NCI-H2227 treated with DMSO at 0.1 percent for 48 hours (cell line): ENCODE results near the gene CRB3.
"Not testable (repeated sequence)": the region's sequence is repeated elsewhere in the genome, so short reads cannot be mapped to it uniquely, and the experiment has no call there.

Experiments used
- DNase-seq: peaks from one replicate; lab custom pipeline; 2025; lab: John Stamatoyannopoulos, UW

Gene CRB3

DNA sequence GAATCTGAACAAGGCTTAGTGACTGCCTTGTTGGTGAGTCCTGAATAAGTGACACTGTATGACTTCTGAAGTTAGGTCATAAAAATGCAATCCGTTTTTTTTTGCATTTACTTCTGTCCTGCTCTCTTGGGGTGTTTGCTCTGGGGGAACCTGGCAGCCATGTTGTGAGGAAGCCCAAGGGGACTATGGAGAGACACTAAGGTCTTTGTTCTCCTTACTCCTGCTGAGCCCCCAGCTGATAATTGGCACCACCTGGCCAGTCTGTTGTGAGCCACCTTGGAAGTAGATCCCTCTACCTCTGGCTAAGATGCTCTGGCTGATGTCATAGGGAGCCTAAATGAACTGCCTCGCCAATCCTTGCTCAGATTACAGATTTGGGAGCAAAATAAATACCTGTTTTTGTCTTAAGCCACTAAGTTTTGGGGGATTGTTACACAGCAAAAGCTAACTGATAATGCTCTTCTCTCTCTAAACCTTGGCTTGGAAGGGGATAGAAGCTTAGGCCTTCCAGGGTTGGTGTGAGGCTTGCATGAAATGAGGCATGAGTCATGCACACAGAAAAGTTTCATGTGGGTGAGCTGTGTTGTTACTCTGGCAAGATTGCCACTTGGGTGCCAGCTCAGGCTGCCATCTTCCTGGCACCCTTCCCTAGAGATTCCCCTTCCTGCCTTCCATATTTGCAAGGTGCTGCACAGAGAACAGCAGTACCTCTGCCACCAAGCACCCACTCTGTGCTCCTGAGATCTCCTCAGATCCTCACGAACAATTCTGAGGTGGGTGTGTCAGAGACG is 27.9 kb downstream of the CRB3 start:
- no peak for DNase-seq

DNA sequence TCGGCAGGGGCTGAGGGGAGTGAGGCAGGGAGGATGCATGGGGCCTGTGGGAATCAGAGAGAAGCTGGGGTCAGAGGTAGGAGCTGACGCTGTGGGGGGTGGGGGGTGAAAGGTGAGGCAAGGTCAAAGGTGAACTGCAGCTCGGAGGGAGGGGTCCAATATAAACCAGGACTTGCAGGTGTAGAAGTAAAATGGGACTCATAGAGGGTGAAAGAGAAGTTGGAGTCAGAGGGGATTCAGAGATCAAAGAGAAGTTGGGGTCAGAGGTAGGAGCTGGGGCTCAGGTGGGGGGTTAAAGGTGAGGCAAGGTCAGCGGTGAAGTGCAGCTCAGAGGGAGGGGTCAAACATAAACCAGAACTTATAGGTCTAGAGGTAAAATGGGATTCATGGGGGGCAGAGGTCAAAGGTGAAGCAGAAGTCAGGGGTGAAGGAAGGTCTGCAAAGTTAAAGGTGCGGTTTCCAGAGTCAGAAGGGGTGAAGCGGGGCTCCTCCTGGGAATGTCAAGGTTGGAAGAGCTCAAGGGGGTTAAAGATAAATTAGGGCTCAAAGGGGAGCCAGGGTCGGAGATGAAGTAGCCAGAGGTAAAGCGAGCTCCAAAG is 30.5 kb downstream of the CRB3 start:
- DNase-seq = no peak

DNA sequence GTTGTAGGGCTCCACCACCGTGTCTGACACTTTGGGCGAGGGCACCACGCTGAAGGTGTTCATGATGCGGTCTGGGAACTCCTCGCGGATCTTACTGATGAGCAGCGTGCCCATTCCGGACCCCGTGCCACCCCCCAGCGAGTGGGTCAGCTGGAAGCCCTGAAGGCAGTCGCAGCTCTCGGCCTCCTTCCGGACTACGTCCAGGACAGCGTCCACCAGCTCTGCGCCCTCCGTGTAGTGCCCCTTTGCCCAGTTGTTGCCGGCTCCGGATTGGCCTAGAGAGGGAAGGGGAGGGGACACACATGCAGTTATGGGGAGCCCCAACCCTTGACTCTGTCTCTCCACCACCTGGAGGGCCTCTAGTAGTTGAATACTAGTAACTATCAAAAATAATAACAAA is 31.9 kb downstream of the CRB3 start:
- DNase-seq = no peak

DNA sequence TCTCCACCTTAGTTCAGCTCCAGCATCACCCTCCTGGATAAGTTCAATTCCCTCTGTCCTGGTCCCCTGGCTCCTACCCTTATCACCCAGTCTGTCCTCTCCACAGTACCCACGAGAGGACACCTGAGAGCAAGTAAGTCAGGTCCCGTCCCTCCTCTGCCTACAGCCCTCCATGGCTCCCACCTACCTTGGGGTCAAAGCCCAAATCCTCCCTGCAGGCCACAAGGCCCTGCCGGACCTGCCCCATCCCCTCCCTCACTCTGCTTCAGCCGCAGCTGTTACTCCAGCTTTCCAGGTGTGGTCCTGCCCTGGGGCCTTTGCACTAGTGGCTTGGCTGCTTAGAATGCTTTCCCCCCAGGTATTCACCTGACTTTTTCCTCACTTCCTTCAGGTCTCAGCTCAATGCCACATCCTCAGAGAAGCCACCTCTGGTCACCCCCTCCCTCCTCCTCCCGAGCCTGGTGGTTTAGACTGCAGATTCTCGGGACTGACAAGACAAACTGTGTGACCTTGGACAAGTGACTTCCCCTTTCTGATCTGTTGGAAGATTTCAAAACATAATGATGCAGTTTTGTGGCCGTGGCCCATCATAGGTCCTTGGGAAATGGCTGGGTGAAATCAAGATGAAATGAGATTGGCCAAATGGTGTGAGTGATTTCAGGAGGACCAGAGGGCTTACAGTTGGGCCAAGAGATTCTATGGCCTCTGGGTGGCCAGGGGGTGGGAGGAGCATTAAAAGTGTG is 34.4 kb downstream of the CRB3 start:
- no peak for DNase-seq

DNA sequence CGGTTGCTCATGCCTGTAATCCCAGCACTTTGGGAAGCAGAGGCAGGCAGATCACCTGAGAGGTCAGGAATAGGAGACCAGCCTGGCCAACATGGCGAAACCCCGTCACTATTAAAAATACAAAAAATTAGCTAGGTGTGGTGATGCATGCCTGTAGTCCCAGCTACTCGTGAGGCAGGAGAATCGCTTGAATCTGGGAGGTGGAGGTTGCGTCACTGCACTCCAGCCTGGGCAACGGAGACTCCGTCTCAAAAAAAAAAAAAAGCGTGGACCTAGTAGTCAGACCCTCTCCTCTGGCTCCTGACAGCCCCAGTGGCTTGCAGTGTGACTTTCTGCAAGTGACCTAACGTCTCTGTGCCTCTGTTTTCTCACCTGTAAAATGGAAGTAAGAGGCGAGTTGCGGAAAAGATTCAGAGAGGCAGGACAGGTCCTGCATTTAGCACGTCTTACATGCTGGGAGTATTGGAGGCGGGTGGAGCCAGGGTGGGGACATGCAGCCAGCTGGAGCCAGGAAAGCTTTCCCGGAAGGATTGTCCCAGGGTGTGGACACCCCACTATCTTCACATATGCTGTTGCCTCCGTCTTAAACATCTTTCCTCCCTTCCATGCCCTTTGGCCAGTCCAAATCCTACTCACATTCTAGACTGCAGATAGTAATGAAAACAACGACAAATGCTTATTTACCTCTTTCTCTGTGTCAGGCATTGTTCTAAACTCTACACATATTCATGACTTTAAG is 35.1 kb downstream of the CRB3 start:
- DNase-seq = no peak

DNA sequence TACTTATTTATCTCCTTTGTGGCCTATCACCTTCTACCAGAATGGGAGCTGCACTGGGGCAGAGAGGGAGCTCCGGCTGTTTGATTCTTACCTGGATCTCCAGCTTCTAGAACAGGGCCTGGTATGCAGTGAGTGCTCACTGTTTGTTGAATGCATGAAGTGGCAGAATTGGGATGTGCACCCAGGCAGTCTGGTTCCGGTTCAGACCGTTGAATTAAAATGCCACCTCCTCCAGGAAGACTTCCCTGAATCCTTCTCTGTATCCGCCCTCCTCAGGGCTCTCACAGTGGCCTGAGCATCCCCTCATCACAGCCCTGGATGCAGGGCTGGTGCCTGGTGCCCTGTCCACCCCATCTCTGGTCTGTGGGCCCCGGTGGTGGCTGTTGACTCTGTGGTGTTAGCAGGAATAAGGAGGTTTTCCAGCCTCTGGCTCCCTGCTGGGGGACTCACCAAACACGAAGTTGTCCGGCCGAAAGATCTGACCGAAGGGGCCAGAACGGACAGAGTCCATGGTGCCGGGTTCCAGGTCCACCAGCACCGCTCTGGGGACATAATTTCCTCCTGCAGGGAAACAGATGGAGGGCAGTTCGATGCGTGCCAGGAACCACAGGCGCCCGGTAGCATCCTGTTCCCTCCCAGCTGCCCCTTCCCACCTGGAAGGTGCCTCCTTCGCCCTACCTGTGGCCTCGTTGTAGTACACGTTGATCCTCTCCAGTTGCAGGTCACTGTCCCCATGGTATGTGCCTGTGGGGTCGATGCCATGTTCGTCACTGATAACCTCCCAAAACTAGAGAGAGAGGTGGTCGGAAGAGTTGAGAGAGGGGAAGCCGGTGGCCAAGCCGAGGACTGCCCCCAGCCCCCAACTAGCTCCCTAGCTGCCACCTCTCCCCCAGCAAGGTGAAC is 37.0 kb downstream of the CRB3 start:
- DNase-seq = no peak

DNA sequence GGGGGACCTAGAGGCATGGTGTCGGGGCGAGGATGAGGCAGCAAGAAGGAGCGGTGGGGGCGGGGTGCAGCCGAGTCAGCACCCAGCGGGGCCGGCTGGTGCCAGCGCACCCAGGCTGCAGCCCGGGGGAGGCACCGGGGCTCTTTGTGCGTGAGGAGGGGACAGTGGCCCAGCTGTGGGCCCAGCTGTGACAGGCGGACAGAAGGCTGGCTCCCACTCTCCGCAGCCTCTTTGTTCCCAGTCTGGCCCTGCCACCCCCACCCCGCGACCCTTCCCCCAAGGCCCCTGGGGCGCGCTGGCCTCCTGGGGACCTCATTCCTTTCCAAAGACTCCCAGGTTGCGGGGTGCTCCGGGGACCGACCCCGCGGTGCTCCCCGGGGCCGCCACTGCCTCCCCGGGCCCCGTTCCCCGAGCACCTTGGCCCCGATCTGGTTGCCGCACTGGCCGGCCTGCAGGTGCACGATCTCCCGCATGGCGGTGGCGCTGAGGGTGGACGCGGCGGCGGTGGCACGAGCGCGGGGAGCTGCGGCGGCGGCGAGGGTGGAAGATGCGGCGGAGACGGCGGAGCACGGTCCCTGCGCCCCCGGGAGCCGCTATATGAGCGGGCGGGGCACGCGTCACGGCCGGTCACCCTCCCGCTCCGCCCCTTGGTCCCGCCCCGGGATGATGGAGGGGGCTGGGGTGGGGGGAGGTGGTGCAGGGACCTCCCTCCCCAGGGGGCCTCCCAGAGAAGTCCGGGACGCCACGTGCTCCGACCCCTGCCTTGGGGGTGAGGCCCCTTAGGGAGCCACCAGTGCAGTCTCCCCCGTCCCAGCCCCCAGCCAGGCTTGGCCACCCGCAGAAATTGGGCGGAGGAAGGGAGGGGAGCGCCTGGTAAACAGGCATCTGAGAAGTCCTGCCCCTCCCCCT is 37.9 kb downstream of the CRB3 start, which contains the start of gene TUBB4A:
Gene TUBB4A (minus strand): TSS at position 570 of the 909 bp plus-strand sequence. CDS start 97 bp downstream, at position 473.
- DNase-seq = no peak

DNA sequence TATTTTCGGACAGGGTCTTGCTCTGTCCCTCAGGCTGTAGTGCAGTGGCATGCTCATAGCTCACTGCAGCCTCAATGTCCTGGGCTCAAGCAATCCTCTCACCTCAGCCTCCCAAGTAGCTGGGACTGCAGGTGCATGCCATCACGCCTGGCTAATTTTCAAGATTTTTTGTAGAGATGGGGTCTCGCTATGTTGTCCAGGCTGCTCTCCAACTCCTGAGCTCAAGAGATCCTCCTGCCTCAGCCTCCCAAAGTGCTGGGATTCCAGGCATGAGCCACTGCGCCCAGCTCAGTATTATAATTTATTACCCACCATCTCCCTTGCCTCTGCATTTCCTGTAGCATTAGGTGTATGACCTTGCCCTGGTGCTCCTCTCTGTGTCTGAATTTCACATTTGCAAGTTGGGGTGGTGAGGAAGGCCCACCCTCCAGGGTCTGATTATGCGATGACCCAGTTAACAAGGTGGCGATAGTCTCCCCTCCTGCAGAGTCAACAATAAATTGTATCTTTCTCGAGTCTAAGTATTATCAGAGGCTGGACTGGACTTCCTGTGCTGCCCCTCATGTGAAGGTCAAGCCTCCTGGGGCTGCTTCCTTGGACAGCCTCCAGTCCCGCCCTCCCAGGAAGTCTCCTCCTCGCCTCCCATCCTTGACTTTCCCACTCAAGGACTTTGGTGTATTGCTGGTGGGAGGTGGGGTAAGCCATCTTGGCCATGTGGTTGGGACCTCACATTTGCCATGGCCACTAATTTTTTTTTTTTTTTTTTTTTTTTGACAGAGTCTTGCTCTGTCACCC is 39.5 kb downstream of the CRB3 start:
- no peak for DNase-seq

DNA sequence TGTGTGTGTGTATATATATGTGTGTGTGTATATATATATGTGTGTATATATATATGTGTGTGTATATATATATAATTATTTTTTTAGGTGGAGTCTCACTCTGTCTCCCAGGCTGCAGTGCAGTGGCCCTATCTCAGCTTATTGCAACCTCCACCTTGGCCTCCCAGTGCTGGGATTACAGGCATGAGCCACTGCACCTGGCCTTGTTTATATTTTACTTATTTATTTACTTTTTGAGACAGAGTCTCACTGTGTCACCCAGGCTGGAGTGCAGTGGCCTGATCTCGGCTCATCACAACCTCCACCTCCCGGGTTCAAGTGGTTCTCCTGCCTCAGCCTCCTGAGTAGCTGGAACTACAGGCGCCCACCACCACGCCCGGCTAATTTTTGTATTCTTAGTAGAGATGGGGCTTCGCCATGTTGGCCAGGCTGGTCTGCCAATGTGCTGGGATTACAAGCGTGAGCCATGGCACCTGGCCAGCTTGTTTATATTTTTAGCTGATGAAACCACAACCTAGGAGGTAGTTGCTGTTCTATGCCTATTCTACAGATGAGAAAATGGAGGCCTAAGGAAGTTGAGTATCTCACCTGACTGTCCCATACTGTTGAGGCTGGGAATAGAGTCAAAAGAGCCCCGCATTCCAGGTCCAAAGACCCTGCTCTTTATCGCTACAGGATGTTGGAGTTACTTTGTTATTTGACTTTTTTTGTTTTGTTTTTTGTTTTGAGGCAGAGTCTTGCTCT is 44.1 kb downstream of the CRB3 start:
- DNase-seq = not testable (repeated sequence)

DNA sequence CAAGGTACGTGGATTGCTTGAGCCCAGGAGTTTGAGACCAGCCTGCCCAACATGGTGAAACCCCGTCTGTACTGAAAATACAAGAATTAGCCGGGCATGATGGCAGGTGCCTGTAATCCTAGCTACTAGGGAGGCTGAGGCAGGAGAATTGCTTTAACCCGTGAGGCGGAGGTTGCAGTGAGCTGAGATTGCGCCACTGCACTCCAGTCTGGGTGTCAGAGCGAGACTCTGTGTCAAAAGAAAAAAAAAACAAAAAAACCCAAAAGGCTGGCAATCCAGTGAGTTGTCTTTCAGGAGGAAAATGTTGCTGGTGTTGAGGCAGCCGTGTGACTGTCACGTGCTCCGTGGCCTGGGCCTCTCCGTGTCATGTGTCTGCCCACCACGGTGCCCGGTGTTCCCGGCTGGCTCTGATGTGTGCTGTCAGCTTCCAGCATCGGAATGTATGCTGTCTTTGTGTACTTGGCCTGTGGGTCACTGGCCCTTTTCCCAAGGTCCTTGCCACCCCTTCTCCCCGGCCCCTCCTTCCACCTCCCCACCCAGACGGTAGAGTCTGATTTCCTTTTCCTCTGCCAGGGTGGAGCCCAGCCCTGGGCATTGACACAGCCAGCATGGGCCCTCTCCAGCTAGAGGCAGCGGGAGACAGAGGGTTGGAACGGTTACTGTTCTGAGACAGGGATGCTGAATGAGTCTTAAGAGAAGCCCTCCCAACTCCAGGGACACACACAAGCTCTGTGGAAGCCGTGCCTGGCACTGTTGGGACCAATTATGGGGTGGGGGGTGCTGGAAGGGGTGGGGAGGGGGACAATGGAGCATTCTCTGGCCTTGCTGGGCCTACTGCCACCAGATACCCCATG is 45.3 kb downstream of the CRB3 start:
- no peak for DNase-seq

DNA sequence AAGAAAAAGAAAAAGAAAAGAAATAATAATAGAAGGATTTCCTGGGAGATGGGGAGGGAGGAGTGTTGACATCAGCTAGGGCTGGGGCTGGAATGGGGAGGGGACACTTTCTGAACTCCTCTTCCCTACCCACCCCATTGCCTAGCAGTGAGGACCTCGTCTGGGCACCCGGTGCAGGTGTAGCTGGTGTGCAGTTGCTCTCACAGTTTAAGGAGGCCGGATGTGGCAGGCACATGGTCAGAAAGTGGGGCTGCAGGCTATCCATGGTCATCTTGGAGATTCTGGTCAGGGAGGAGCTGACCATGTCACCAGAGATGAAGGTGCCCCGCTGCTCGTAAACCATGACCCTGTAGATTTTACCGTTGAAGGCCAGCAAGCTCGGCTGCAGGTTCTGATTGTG is 46.5 kb downstream of the CRB3 start:
- DNase-seq = no peak

DNA sequence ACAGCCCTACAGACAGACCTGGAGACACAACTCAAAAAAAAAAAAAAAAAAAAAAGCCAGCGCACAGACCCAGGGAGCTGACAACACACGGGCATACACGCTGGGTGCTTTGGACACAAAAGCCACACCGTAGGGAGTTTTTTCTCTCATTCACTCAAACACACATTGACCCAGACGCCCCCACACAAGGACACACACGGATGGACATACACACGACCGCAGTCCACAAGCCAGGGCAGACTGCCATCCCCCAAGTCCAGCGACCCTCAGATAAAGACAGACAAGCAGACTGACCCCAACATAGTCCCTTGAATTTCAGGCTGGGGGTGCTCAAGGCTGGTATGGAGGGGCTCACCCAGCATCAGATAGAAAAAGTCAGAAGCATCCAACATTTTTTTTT is 50.0 kb downstream of the CRB3 start:
- no peak for DNase-seq

DNA sequence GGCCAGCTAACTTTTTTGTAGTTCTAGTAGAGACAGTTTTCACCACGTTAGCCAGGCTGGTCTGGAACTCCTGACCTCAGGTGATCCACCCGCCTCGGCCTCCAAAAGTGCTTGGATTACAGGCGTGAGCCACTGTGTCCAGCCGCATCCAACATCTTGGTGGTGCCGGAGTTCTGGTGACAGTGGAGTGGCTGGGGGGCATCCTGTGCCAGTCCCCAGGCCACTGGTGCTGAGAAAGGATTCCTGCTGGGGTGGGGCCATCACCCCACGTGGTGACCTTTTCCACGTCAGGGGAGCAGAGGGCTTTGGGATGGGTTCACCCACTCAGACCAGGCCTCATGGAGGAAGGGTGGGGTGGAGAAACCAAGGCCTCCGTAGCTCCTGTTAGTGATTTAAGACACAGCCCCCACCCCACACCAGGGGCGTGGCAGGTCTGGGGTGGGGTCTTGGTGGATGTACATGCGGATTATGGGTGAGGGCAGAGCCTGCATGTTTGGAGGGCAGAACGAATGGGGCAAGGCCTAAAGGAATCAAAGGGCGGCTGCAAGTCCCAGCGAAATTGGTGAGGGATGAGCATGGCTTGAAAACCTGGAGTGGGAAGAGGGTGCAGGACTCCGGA is 51.0 kb downstream of the CRB3 start:
- DNase-seq = no peak

DNA sequence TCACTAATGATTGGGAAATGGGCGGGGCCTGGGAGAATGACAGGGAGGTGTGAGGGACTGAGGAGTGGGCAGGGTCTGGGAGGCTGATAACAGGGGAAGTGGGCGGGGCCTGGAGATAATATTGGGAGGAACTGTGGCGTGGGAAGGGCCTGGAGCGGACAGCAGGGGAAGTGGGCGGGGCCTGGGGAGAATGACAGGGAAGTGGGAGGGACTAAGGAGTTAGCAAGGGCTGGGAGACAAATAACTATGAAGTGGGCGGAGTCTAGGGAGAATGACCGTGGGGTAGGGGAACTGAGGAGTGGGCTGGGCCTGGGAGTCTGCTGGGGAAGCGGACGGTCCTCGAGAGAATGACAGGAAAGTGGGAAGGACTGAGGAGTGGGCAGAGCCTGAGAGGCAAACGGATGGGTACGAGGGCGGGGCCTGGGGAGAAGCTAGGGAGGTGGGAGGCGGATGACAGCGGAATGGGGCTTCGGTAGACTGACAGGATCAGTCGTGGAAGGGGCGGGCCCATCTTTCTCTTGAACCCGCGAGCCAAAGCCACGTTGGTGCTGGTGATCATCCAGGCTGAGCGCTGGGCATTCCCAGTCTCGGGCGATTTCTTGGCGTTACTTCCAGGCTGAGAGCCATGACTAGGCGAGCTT is 52.1 kb downstream of the CRB3 start:
- DNase-seq = peak; percentile 83
